HG03575 (cell line): ENCODE data around the gene PTCH2.

Experiments
- ATAC-seq: cut with Tn5 transposase; IDR thresholded peaks from one replicate; pipeline ENCODE4 v1.9.1; 2021; ENCODE audit not compliant: unreplicated experiment, insufficient number of reproducible peaks, low FRiP score; ENCODE audit errors: extremely low read depth

Gene PTCH2

GRCh38 chr1:44786138-44786840 lies 56.8 kb downstream of the PTCH2 start:
- no peak for ATAC-seq

- no peak for ATAC-seq
Observed at GRCh38 chr1:44785501-44786137, 57.4 kb downstream of the PTCH2 start.

- ATAC-seq = no peak
Observed at GRCh38 chr1:44785029-44785380, 58.0 kb downstream of the PTCH2 start.

GRCh38 chr1:44784094-44785028 lies 58.7 kb downstream of the PTCH2 start:
- ATAC-seq = no peak

- ATAC-seq = no peak
Observed at GRCh38 chr1:44783697-44784093, 59.4 kb downstream of the PTCH2 start.

- ATAC-seq = no peak
Observed at GRCh38 chr1:44780583-44781121, 62.4 kb downstream of the PTCH2 start.

- ATAC-seq = no peak
Observed at GRCh38 chr1:44778705-44779576, 64.1 kb downstream of the PTCH2 start.

- no peak for ATAC-seq
Observed at GRCh38 chr1:44777969-44778635, 65.0 kb downstream of the PTCH2 start.

GRCh38 chr1:44777547-44777946 lies 65.5 kb downstream of the PTCH2 start:
- no peak for ATAC-seq

- no peak for ATAC-seq
Observed at GRCh38 chr1:44776730-44777068, 66.4 kb downstream of the PTCH2 start.

GRCh38 chr1:44775930-44776729 lies 66.9 kb downstream of the PTCH2 start:
- no peak for ATAC-seq

GRCh38 chr1:44775078-44775929 lies 67.7 kb downstream of the PTCH2 start, which contains the start of gene RPS8:
RPS8 (plus strand) TSS chr1:44775540; CDS start chr1:44775597, 57 bp downstream.
- ATAC-seq = no peak
